Upper lobe of left lung (tissue), 6 donors: ENCODE data around the gene STMND1. TPM values are rescaled to one million over a fixed set of nuclear protein-coding genes. Genes with fewer than 3 reads are reported as not detected.

Experiments
- ATAC-seq, 2 donors: fragments of 200-7000 bp; cut with Tn5 transposase; one replicate each; pipeline ENCODE4 v1.9.1; 2022; ENCODE audit warnings: mild to moderate bottlenecking in 2 of 2, moderate library complexity in 2 of 2; ENCODE audit not compliant: low FRiP score in 2 of 2
- DNase-seq, 2 donors: peaks; one replicate each; pipeline ENCODE4 v3.0.0-alpha.2; 2019 to 2020
- H3K27ac ChIP-seq, 4 donors: fragments of 200-600 bp; sonication (generic); one replicate each; pipeline ENCODE4 v1.5.1; 2016 to 2019
- H3K27me3 ChIP-seq, 4 donors: fragments of 200-600 bp; sonication (generic); one replicate each; pipeline ENCODE4 v1.5.1; 2017 to 2019
- H3K36me3 ChIP-seq, 4 donors: fragments of 200-600 bp; sonication (generic); one replicate each; pipeline ENCODE4 v1.5.1; 2016 to 2019
- H3K4me1 ChIP-seq, 4 donors: fragments of 200-600 bp; sonication (generic); one replicate each; pipeline ENCODE4 v1.5.1; 2018 to 2019
- H3K4me3 ChIP-seq, 4 donors: fragments of 200-600 bp; sonication (generic); one replicate each; pipeline ENCODE4 v1.5.1; 2017 to 2019; ENCODE audit warnings: mild to moderate bottlenecking in 2 of 4, moderate library complexity in 1 of 4
- H3K9me3 ChIP-seq, 4 donors: fragments of 200-600 bp; sonication (generic); one replicate each; pipeline ENCODE4 v1.5.1; 2018 to 2019
- EP300 ChIP-seq, 4 donors: sonication (generic); formaldehyde crosslinking; IDR thresholded peaks; one replicate each; pipeline ENCODE4 v1.5.1; 2017; ENCODE audit warnings: antibody characterized with exemption in 4 of 4, control low read depth in 2 of 4
- POLR2A ChIP-seq, 4 donors: fragments of 450-650 bp; IDR thresholded peaks; one replicate each; pipeline ENCODE4 v1.5.1; 2016 to 2017; ENCODE audit warnings: antibody characterized with exemption in 4 of 4, mild to moderate bottlenecking in 2 of 4
- POLR2AphosphoS5 ChIP-seq, 2 donors: sonication (generic); formaldehyde crosslinking; IDR thresholded peaks; one replicate each; pipeline ENCODE4 v1.5.1; 2017; ENCODE audit warnings: antibody characterized with exemption in 2 of 2
- WGBS, 2 donors: methylation state at CpG; one replicate each; pipeline ENCODE4 v1.1.5; 2017 to 2018; 5-methylcytosine and 5-hydroxymethylcytosine counted together
- total RNA-seq, 6 donors: library from RNA; depleted of rRNA in 4 of 6; stranded (reverse); fragments of >200 nt in 4 of 6; gene quantifications; one replicate each; pipeline versions ENCODE4 v1.1.0 to v1.2.1, GENCODE V29; 2016 to 2021
- TF ChIP-seq, protein P1 (sequence below), 6 experiments: fragments of 450-650 bp in 4 of 6; fragments of 200-600 bp in 2 of 6; sonication (generic) in 2 of 6; IDR thresholded peaks; one replicate each; pipeline ENCODE4 v1.5.1; 2016 to 2019; ENCODE audit warnings: antibody characterized with exemption in 6 of 6
- donor health status: DM: no; HTN: no; CAD: no; lungs with moderate emphysema.
- donor health status: DM: no; HTN: yes; CAD: no; lungs with severe emphysema.

Gene STMND1
- total RNA-seq, 6 donors from 2014 or later: 2.6 to 12.4 (median 3.6) TPM; not detected in 2

DNA sequence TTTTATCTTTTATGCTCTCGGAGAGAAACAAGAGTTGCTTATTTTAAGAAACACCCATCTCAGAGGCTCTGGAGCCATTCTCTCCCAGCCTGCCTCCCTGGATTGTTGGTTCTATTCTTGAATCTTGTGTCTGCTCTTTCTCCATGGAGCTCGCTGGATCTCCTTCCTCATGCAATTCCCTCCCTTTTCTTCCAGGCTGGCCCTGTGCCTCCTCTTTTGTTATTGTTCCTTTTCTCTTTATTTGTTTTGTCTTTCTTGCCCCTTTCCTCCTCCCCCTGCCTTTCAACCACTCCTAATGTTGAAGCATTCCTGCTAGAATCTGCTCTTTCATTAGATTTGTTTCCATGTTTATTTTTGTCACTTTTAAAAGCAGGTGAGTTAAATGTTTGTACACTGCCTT lies 76.5 kb downstream of the STMND1 start:
- Histone ChIP-seq H3K27ac (no peak overlapping the region), H3K36me3 (no peaks in the 10 kb centered on the region), H3K4me1 (no peaks in the 10 kb centered on the region), H3K27me3 (no peaks in the 10 kb centered on the region), H3K4me3 (no peak overlapping the region), H3K9me3 (no peaks in the 10 kb centered on the region)
- ATAC-seq: no peak
- DNase-seq: no peak
- 68 to 72% methylated on average over 2 of the region's 2 CpGs for WGBS, 2 donors
- TF ChIP-seq POLR2AphosphoS5 (IDR thresholded peaks at IDR 0.05): no peak
- TF ChIP-seq, protein P1, sequence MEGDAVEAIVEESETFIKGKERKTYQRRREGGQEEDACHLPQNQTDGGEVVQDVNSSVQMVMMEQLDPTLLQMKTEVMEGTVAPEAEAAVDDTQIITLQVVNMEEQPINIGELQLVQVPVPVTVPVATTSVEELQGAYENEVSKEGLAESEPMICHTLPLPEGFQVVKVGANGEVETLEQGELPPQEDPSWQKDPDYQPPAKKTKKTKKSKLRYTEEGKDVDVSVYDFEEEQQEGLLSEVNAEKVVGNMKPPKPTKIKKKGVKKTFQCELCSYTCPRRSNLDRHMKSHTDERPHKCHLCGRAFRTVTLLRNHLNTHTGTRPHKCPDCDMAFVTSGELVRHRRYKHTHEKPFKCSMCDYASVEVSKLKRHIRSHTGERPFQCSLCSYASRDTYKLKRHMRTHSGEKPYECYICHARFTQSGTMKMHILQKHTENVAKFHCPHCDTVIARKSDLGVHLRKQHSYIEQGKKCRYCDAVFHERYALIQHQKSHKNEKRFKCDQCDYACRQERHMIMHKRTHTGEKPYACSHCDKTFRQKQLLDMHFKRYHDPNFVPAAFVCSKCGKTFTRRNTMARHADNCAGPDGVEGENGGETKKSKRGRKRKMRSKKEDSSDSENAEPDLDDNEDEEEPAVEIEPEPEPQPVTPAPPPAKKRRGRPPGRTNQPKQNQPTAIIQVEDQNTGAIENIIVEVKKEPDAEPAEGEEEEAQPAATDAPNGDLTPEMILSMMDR (IDR thresholded peaks at IDR 0.05): no peak
- TF ChIP-seq POLR2A (IDR thresholded peaks at IDR 0.05): no peak
- TF ChIP-seq EP300 (IDR thresholded peaks at IDR 0.05): no peak

DNA sequence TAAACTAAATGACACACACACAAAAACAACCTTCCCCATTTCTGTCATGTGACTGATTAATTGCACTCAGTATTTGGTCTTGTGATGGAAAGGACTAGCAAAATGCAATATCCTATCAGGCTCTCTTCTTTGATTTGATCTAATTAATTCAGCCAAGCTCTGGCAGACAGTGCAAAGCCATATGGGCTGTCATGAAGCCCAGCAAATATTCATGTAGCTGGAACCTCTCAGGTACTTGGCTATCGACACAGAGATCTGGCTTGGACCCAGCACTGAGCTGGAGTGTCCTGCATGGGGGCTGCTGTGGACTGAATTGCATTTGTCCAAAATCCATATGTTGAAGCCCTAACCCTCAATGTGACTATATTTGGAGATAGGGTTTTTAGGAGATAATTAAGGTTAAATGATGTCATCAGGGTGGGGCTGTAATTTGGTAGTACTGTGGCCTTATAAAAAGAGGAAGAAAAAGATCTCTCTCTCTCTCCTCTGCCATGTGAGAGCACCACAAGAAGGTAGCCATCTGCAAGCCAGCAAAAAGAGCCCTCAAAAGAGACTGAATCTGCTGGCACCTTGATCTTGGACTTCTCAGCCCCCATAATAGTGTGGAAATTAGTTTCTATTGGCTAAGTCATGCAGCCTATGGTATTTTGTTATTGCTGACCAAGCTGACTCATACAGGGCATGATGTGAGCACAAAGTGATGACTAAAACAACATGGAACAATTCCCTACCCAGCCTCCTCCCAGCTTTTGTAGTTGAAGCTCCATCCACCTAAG lies 77.1 kb downstream of the STMND1 start:
- ATAC-seq: no peak
- no peaks in the 10 kb centered on the region for H3K9me3 ChIP-seq
- TF ChIP-seq, protein P1 (IDR thresholded peaks at IDR 0.05): no peak
- TF ChIP-seq EP300 (IDR thresholded peaks at IDR 0.05): no peak
- no peak for TF ChIP-seq POLR2AphosphoS5 (IDR thresholded peaks at IDR 0.05)
- no peak for TF ChIP-seq POLR2A (IDR thresholded peaks at IDR 0.05)
- H3K4me3 ChIP-seq: no peak overlapping the region
- 65 to 90% methylated on average over 1 of the region's 1 CpG for WGBS, 2 donors
- H3K27me3 ChIP-seq: no peaks in the 10 kb centered on the region
- no peaks in the 10 kb centered on the region for H3K4me1 ChIP-seq
- no peak for DNase-seq
- no peak overlapping the region for H3K27ac ChIP-seq
- H3K36me3 ChIP-seq: no peaks in the 10 kb centered on the region

DNA sequence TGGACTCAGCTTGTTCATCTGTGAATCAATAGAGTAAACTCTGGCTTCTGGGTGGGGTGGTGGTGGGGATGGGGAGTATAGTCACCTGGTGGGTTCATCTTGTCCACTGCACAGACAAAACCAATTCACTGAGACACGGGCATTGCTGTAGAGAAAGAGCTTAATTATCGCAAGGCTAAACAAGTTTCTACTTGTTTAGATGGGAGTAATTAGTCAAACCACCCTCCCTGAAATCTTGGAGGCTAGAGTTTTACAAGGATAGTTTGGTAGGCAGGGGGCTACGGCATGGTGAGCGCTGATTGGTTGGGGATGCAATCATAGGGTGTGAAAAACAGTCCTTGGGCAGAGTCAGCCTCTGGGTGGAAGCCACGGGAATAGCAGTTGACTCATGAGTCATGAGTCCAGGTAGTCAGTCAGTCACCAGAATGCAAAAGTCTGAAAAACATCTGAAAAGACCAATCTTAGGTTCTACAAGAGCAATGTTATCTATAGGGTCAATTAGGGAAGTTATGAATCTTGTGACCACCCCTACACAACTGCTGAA lies 77.8 kb downstream of the STMND1 start:
- Histone ChIP-seq H3K9me3 (no peaks in the 10 kb centered on the region), H3K4me3 (no peak overlapping the region), H3K4me1 (no peaks in the 10 kb centered on the region), H3K27ac (no peak overlapping the region), H3K36me3 (no peaks in the 10 kb centered on the region), H3K27me3 (no peaks in the 10 kb centered on the region)
- no peak for DNase-seq
- no peak for ATAC-seq
- WGBS, 2 donors: 89 to 97% methylated on average over 5 of the region's 5 CpGs
- no peak for TF ChIP-seq EP300 (IDR thresholded peaks at IDR 0.05)
- TF ChIP-seq, protein P1 (IDR thresholded peaks at IDR 0.05): no peak

Other genes with a start within 250 kb of the STMND1 start
- 1 to 10 TPM in 3 of 6 donors, under 1 TPM in 2, not detected in 1; 0.26 to 6.7 (median 1.0) TPM for gene RBM24, start 179.3 kb downstream of the STMND1 start, total RNA-seq